Heart left ventricle (tissue), 13 donors: ENCODE data around the gene RTBDN.

Experiments used
- POLR2A ChIP-seq, 2 donors: fragments of 450-650 bp; IDR thresholded peaks; one replicate each; pipeline ENCODE4 v1.6.1; 2017; ENCODE audit warnings: antibody characterized with exemption in 2 of 2, mild to moderate bottlenecking in 2 of 2, moderate library complexity in 2 of 2
- TF ChIP-seq, protein P1 (sequence below), 12 donors: fragments of 200-600 bp; sonication (generic) in 4 of 12; IDR thresholded peaks; one replicate each; pipeline versions ENCODE4 v1.5.0 to v1.8.0; 2018 to 2022; ENCODE audit warnings: antibody characterized with exemption in 12 of 12, mild to moderate bottlenecking in 5 of 12
- donor health status: ischemic (EF 13 %, LVEDD 7.1; RV severe dilation, severe dysfunction).
- donor health status: DM: no; HTN: yes; CAD: no.
- donor health status: DM: no; HTN: no; CAD: no.
- donor health status: ischemic (EF 25% LVEDD 6.9; RV normal size, moderate dysfunction).
- donor health status: ischemic (EF 25% LVEDD 5.7; RV mildly dilated, moderate dysfunction).
- donor health status: ischemic (EF 35%, LVEDD 5.7; RV mildly dilated, moderate dysfunction).
- donor health status: nonischemic (EF 11% LVEDD 7.7; RV severe dilation, severe dysfunction).
- donor health status: DM: yes; HTN: yes; CAD: no.
- donor health status: PGD.
- donor health status: ischemic (EF 29% LVEDD 5.4; RV normal size, mild dysfunction).
- donor health status: nonischemic (EF 23%, LVEDD 6.1; RV moderate dilation, normal function).

DNA sequence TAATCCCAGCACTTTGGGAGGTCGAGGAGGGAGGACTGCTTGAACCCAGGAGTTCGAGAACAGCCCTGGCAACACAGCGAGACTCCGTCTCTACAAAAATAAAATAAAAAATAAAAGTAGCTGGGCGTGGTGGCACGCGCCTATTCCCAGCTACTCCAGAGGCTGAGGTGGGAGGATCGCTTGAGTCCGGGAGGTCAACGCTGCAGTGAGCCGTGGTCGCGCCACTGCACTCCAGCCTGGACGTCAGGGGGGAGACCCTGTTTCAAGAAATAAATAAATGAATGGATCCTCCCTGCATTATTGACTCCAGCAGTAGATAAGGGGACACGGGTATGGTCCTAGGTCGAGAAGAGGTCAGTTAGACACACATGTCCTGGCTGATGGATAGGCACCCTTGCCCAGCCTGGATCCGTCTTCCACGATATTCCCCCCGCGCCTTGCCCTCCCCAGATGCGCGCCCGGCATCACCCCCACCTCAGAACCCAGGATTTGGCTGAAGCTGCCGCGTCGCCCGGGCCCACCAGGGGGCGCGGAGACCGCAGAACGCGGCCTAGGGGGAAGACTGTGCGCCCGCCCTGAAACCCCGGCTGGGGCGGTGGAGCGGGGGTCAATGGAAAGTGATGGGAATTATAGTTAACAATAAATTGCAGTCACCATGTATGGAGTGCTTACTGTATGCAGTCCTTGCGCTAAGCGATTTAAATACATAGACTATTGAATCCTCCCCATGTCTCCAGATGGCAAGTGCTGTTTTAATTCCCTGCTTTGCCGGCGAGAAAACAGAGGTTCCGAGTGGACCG, 57.0 kb downstream of the RTBDN start:
- TF ChIP-seq, protein P1, sequence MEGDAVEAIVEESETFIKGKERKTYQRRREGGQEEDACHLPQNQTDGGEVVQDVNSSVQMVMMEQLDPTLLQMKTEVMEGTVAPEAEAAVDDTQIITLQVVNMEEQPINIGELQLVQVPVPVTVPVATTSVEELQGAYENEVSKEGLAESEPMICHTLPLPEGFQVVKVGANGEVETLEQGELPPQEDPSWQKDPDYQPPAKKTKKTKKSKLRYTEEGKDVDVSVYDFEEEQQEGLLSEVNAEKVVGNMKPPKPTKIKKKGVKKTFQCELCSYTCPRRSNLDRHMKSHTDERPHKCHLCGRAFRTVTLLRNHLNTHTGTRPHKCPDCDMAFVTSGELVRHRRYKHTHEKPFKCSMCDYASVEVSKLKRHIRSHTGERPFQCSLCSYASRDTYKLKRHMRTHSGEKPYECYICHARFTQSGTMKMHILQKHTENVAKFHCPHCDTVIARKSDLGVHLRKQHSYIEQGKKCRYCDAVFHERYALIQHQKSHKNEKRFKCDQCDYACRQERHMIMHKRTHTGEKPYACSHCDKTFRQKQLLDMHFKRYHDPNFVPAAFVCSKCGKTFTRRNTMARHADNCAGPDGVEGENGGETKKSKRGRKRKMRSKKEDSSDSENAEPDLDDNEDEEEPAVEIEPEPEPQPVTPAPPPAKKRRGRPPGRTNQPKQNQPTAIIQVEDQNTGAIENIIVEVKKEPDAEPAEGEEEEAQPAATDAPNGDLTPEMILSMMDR (IDR thresholded peaks at IDR 0.05) = peak; percentile 93 to 98 (median 97)
- TF ChIP-seq POLR2A (IDR thresholded peaks at IDR 0.05) = peak in 1 of 2 donors; percentile 15
